ENCODE measurements around the gene ZNF319. TPM values are rescaled to one million over a fixed set of nuclear protein-coding genes. Genes with fewer than 3 reads are reported as not detected.
A peak's percentile ranks its signal among the peaks of the same experiment; 100 is the strongest.

The ZNF319 gene
- total and polyA plus RNA-seq, 2 of the 13 experiments (the other 11 are each of a cell fraction or from before 2014, with no cell fraction given): 2.4 to 3.6 TPM

DNA sequence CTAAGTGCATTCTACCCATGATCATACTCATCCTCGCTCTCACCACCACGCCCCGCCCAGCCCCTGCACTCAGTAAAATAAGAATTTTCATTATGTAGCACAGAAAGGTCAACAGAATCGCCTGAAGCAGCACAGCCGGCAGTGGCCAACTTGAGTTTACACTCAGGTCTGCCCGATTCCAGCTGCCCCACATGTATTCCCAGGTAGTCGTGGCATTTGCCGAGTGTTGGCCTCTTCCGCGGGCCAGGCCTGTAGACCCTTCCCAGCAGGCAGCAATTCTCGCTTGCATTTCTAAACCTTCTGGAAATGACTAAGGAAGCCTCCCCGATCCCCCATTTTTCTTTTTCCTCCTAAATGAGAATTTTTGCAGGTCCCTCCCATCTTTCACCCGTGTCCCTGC is 30.2 kb downstream of the ZNF319 start:
- in situ Hi-C loops (cut with HindIII; ENCODE audit: extremely low pct_ligation_motif_present, low pct_unique_long_range_greater_than_20kb): no loop called here
- Histone ChIP-seq H2AFZ (ENCODE audit: low read length) (no peak overlapping the region), H3K36me3 (replicated peaks in 1 of 2; ENCODE audit: control insufficient read depth in 1 of 2, insufficient read depth in 2 of 2, low read length in 2 of 2) (no peaks in the 10 kb centered on the region), H3K27me3 (ENCODE audit: control insufficient read depth in 1 of 2, insufficient read depth in 2 of 2, low read length in 2 of 2) (peaks cover 10 to 18% of the 10 kb centered on the region in 2 experiments; a peak in 4 of 5 replicates), H3K9ac (ENCODE audit: insufficient read depth, low read depth, low read length) (no peak overlapping the region), H4K20me1 (ENCODE audit: insufficient read depth, low read length) (no peaks in the 10 kb centered on the region), H3K4me3 (replicated peaks in 1 of 3; ENCODE audit: insufficient read depth in 1 of 3, low read depth in 2 of 3, low read length in 3 of 3) (no peak overlapping the region), H3K4me1 (ENCODE audit: insufficient read depth, low read length) (no peaks in the 10 kb centered on the region), H3K9me3 (ENCODE audit: low read length) (no peaks in the 10 kb centered on the region), H3K79me2 (ENCODE audit: insufficient read depth, low read length) (no peaks in the 10 kb centered on the region), H3K4me2 (ENCODE audit: low read depth, low read length) (no peak overlapping the region), H3K27ac (ENCODE audit: extremely low read length, insufficient read depth, low read length) (no peak overlapping the region)
- TF ChIP-seq ZNF768 (CRISPR knock-in tag; IDR thresholded peaks at IDR 0.05): peak; percentile 63; the same call in 1 of the 2 replicates
- TF ChIP-seq TOPORS (CRISPR knock-in tag; IDR thresholded peaks at IDR 0.05): no peak
- TF ChIP-seq SIN3A (IDR thresholded peaks at IDR 0.05; ENCODE audit: borderline replicate concordance, low read depth, low read length): no peak
- FAIRE-seq: no peak
- no peak for ATAC-seq
- 40% methylated on average over 13 of the region's 13 CpGs for WGBS (ENCODE audit: low lambda C conversion rate)
- BruUV-seq (replicated peaks): no TSS peak
- intact Hi-C loops (cut with micrococcal nuclease; ENCODE audit: unreplicated experiment): no loop called here
- no peak for DNase-seq (ENCODE audit: low spot score)
- POLR2A ChIA-PET: no interaction called here
- CTCF ChIA-PET (ENCODE audit: low intra/inter-chr PET ratio, low total read pairs): no interaction called here

DNA sequence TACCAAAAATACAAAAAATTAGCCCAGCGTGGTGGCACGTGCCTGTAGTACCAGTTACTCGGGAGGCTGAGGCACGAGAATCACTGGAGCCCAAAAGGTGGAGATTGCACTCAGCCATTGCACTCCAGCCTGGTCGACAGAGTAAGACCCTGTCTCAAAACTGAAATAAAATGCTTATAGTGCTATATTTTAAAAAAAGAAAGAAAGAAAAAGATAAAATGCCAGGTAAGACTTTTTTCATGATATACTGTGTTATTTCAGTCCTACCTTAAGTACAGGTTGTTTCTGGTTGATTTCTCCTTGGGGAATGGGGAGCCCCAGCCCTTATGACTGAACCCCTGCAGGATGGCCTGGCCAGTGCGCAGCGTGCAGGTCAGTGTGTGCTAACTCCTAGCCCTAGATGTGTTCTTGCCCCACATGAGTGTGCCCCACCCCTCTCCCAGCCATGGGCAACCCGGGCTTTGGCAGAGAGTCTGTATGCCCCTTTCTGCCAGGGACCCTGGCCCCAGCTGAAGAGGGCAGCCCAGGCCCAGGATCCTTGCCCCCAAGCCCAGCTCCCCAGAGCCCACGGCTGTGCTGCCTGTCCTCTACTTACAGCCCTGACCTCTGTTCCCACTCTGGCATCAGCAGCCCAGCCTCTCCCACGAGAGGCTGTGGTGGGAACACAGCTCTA is 30.9 kb downstream of the ZNF319 start:
- no peak overlapping the region for H3K4me2 ChIP-seq (ENCODE audit: low read depth, low read length)
- 8% methylated on average over 9 of the region's 10 CpGs for WGBS (ENCODE audit: low lambda C conversion rate)
- DNase-seq (ENCODE audit: low spot score): no peak
- POLR2A ChIA-PET: no interaction called here
- intact Hi-C loops (cut with micrococcal nuclease; ENCODE audit: unreplicated experiment) (no loop called here), in situ Hi-C loops (cut with HindIII; ENCODE audit: extremely low pct_ligation_motif_present, low pct_unique_long_range_greater_than_20kb) (no loop called here)
- BruUV-seq (replicated peaks): no TSS peak
- H3K79me2 ChIP-seq (ENCODE audit: insufficient read depth, low read length): no peaks in the 10 kb centered on the region
- peaks cover 10 to 18% of the 10 kb centered on the region in 2 experiments; a peak in 4 of 5 replicates for H3K27me3 ChIP-seq (ENCODE audit: control insufficient read depth in 1 of 2, insufficient read depth in 2 of 2, low read length in 2 of 2)
- no peaks in the 10 kb centered on the region for H3K9me3 ChIP-seq (ENCODE audit: low read length)
- no peaks in the 10 kb centered on the region for H3K4me1 ChIP-seq (ENCODE audit: insufficient read depth, low read length)
- H3K27ac ChIP-seq (ENCODE audit: extremely low read length, insufficient read depth, low read length): no peak overlapping the region
- TF ChIP-seq, protein P1, sequence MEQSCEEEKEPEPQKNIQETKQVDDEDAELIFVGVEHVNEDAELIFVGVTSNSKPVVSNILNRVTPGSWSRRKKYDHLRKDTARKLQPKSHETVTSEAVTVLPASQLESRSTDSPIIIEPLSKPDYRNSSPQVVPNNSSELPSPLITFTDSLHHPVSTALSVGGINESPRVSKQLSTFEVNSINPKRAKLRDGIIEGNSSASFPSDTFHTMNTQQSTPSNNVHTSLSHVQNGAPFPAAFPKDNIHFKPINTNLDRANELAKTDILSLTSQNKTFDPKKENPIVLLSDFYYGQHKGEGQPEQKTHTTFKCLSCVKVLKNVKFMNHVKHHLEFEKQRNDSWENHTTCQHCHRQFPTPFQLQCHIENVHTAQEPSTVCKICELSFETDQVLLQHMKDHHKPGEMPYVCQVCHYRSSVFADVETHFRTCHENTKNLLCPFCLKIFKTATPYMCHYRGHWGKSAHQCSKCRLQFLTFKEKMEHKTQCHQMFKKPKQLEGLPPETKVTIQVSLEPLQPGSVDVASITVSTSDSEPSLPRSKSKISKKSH (CRISPR knock-in tag; IDR thresholded peaks at IDR 0.05; ENCODE audit: borderline replicate concordance): 0 out of 2 replicates have a peak, but pooled peaks have one; percentile 58
- peak in 1 of 2 experiments; percentile 68; a peak in 3 of 4 replicates for TF ChIP-seq MAFK (conservative IDR thresholded peaks at IDR 0.05 in 1 of 2, IDR thresholded peaks at IDR 0.05 in 1 of 2; ENCODE audit: low read length in 2 of 2)
- TF ChIP-seq MAFF (IDR thresholded peaks at IDR 0.05; ENCODE audit: low read depth, low read length): peak; percentile 25; the same call in 1 of the 2 replicates
- no peak for TF ChIP-seq ERF (CRISPR knock-in tag; IDR thresholded peaks at IDR 0.05)
- H3K4me3 ChIP-seq (replicated peaks in 1 of 3; ENCODE audit: insufficient read depth in 1 of 3, low read depth in 2 of 3, low read length in 3 of 3): no peak overlapping the region
- no peaks in the 10 kb centered on the region for H4K20me1 ChIP-seq (ENCODE audit: insufficient read depth, low read length)
- H3K36me3 ChIP-seq (replicated peaks in 1 of 2; ENCODE audit: control insufficient read depth in 1 of 2, insufficient read depth in 2 of 2, low read length in 2 of 2): no peaks in the 10 kb centered on the region
- ATAC-seq: peak; percentile 39; the same call in 2 of the 3 replicates
- no peak for FAIRE-seq
- CTCF ChIA-PET (ENCODE audit: low intra/inter-chr PET ratio, low total read pairs): no interaction called here
- H2AFZ ChIP-seq (ENCODE audit: low read length): no peak overlapping the region
- H3K9ac ChIP-seq (ENCODE audit: insufficient read depth, low read depth, low read length): no peak overlapping the region
